Activated CD8-positive, alpha-beta T cell treated with anti-CD3 and anti-CD28 coated beads for 36 hours (primary cell): ENCODE data around the gene SHC2. TPM values are rescaled to one million over a fixed set of nuclear protein-coding genes. Genes with fewer than 3 reads are reported as not detected.

Source experiments
- ATAC-seq: fragments of 200-7000 bp; cut with Tn5 transposase; one replicate; pipeline ENCODE4 v1.10.0; 2021; ENCODE audit warnings: mild to moderate bottlenecking, moderate library complexity
- CTCF ChIA-PET: fragments of 350-600 bp; sonication (Branson Sonifier 250); formaldehyde crosslinking; loops from one replicate; lab custom pipeline; 2021; ENCODE audit warnings: antibody characterized with exemption; lab: Charles Lee
- POLR2A ChIA-PET: fragments of 350-600 bp; sonication (Branson Sonifier 250); formaldehyde crosslinking; loops from one replicate; lab custom pipeline; 2021; ENCODE audit warnings: antibody characterized with exemption; lab: Charles Lee
- DNase-seq: peaks from one replicate; pipeline ENCODE4 v3.0.0-alpha.2; 2020
- H3K27ac Mint-ChIP-seq: one replicate; pipeline ENCODE4 v1.8.0; 2021; ENCODE audit warnings: mild to moderate bottlenecking, mixed read lengths
- H3K27me3 Mint-ChIP-seq: one replicate; pipeline ENCODE4 v1.8.0; 2021; ENCODE audit warnings: mixed read lengths
- H3K36me3 Mint-ChIP-seq: one replicate; pipeline ENCODE4 v1.8.0; 2021; ENCODE audit warnings: low read depth, mixed read lengths
- H3K4me1 Mint-ChIP-seq: one replicate; pipeline ENCODE4 v1.8.0; 2021; ENCODE audit warnings: low read depth, mixed read lengths
- H3K4me3 Mint-ChIP-seq: one replicate; pipeline ENCODE4 v1.8.0; 2021; ENCODE audit warnings: mild to moderate bottlenecking, moderate library complexity, mixed read lengths
- H3K9me3 Mint-ChIP-seq: one replicate; pipeline ENCODE4 v1.8.0; 2021; ENCODE audit warnings: mixed read lengths
- CTCF ChIP-seq: fragments of 200-600 bp; IDR thresholded peaks from one replicate; pipeline ENCODE4 v1.8.0; 2022; ENCODE audit warnings: antibody characterized with exemption, mild to moderate bottlenecking
- intact Hi-C: fragments of 100-400 bp; cut with micrococcal nuclease; formaldehyde crosslinking; loops from one replicate; pipeline ENCODE4 v1.10.0; 2022
- total RNA-seq, 2 experiments: library from RNA; stranded (reverse); gene quantifications; one replicate each; pipeline ENCODE4 v1.2.3, GENCODE V29; 2021

Gene SHC2
- total RNA-seq, 2 experiments from 2014 or later: 0.25 to 0.45 TPM

GRCh38 chr19:475360-475759 is 14.5 kb upstream of the SHC2 start:
- intact Hi-C loops: no loop called here
- no peaks in the 10 kb centered on the region for H3K27me3 Mint-ChIP-seq
- CTCF ChIA-PET: no interaction called here
- H3K4me3 Mint-ChIP-seq: no peak overlapping the region
- H3K4me1 Mint-ChIP-seq: peaks cover 6% of the 10 kb centered on the region
- peaks cover 3% of the 10 kb centered on the region for H3K36me3 Mint-ChIP-seq
- ATAC-seq: no peak
- peaks cover 6% of the 10 kb centered on the region for H3K9me3 Mint-ChIP-seq
- POLR2A ChIA-PET: no interaction called here
- TF ChIP-seq CTCF: no peak
- DNase-seq: no peak
- no peak overlapping the region for H3K27ac Mint-ChIP-seq

DNA sequence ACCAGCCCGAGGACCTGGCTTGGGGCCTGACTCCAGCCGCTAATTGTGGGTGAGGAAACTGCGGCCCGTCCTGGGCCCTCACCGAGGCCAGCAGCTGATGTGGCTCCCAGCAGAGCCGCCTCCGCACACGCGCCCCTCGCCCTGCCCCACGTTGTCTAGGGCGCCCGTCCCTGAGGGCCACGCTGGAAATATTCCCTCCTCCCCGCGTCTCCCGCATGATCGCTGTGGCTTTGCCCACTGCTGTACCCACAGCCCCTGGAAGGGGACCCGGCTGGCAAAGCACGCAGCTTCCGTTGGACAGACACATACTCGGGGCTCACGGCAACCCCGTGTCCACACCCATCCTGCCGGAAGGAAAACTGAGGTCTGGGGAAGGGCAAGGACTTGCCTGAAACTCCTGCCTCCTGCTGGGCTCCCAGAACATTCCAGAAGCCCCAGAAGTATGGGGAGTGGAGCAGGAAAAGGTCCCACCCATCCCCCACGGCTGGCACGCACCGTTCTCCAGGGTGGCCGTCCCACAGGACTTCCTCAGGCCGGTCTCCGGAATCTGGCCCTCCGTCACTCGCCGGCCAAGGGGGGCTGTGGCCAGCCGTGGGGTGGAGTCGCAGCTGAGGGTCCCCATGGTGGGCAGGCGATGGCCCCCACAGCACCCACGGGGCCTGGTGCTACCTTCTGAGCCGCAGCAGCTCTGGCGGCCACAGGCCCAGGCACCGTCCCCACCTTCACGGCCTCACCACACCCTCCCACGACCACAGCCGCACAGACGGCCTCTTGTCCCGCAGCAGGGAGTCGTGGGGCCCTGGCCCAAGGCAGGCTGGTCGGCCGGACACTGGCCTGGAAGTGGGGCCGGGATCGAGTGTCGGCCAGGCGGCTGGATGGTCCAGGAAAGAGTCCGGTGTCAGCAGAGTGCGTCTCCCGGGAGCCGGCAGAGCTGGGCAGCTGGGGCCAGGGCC is 13.6 kb upstream of the SHC2 start:
- intact Hi-C loops: no loop called here
- Mint-ChIP-seq H3K9me3 (no peaks in the 10 kb centered on the region), H3K4me1 (no peaks in the 10 kb centered on the region), H3K4me3 (no peak overlapping the region), H3K27ac (no peak overlapping the region), H3K36me3 (no peaks in the 10 kb centered on the region), H3K27me3 (no peaks in the 10 kb centered on the region)
- TF ChIP-seq CTCF: no peak
- no peak for DNase-seq
- POLR2A ChIA-PET: no interaction called here
- no peak for ATAC-seq
- CTCF ChIA-PET: no interaction called here

DNA sequence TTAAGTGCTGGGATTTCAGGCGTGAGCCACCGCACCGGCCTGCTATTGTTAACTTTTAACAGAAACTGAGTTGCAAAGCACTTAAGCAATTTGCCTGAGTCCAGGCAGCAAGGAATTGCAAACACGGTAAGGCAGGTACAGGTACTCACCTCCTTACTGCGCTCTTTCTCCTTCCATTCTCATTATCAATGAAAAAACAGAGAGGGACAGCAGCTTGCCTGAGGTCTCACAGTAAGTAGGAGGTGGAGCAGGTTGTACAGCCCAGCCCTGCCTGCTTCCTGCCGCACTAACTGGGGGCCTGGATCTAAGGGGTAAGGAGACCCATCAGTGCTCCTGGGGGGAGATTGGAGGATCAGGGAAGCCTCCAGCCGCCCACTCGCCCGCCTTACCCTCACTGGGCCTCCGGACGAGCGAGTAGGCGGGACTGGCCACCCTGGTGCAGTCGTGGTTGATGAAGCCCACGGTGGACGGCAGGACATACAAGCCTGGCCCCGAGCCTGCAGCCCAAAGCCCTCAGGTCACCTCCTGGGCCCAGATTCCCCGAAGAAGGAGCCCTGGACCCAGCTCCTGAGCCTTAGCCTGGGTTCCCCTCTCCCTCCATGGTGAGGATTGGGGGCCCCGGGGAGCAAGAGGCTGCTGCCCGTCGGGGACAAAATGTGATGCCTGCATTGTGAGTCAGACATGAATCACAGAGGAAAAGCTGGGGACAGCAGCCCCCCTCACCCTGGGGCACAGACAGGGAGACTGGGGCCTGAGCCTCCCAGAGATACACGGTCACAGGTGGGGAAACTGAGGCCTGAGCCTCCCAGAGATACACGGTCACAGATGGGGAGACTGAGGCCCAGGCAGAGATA is 11.4 kb upstream of the SHC2 start:
- no peaks in the 10 kb centered on the region for H3K27me3 Mint-ChIP-seq
- POLR2A ChIA-PET: no interaction called here
- no peak for DNase-seq
- H3K4me3 Mint-ChIP-seq: no peak overlapping the region
- no peaks in the 10 kb centered on the region for H3K36me3 Mint-ChIP-seq
- intact Hi-C loops: no loop called here
- no peak overlapping the region for H3K27ac Mint-ChIP-seq
- no peaks in the 10 kb centered on the region for H3K9me3 Mint-ChIP-seq
- CTCF ChIA-PET: no interaction called here
- no peak for ATAC-seq
- no peaks in the 10 kb centered on the region for H3K4me1 Mint-ChIP-seq
- TF ChIP-seq CTCF: no peak

DNA sequence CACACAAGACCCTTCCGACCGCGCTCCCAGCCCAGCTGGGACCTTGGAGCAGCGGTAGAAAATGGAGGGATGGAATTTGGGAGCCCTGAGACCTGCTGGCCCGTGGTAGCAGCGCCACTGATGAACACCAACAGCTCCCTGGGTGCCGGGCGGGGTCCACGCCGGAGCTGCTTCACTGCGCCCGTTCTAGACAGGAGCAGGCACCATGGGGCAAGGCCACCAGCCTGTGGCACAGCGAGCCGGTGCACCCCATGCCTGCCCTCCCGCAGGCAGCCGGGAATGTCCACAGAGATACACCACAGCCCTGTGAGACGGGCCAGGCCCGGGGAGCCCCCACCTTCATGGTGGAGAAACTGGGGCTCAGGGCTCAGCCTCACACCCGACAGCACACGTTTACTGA is 9.9 kb upstream of the SHC2 start:
- Mint-ChIP-seq H3K4me1 (no peaks in the 10 kb centered on the region), H3K27ac (no peak overlapping the region), H3K4me3 (no peak overlapping the region), H3K9me3 (no peaks in the 10 kb centered on the region), H3K36me3 (no peaks in the 10 kb centered on the region), H3K27me3 (no peaks in the 10 kb centered on the region)
- no peak for TF ChIP-seq CTCF
- no peak for ATAC-seq
- intact Hi-C loops: no loop called here
- ChIA-PET POLR2A (no interaction called here), CTCF (no interaction called here)
- no peak for DNase-seq

- ChIA-PET CTCF (no interaction called here), POLR2A (no interaction called here)
- H3K27ac Mint-ChIP-seq: no peak overlapping the region
- no peak overlapping the region for H3K4me3 Mint-ChIP-seq
- intact Hi-C loops: no loop called here
- DNase-seq (no peak), ATAC-seq (no peak)
- no peaks in the 10 kb centered on the region for H3K9me3 Mint-ChIP-seq
- no peak for TF ChIP-seq CTCF
- no peaks in the 10 kb centered on the region for H3K27me3 Mint-ChIP-seq
- no peaks in the 10 kb centered on the region for H3K4me1 Mint-ChIP-seq
- H3K36me3 Mint-ChIP-seq: no peaks in the 10 kb centered on the region
Observed at GRCh38 chr19:469833-470232, 9.0 kb upstream of the SHC2 start.
